SW 1271 (cell line): ENCODE measurements around the gene PALLD.

Experiments
- DNase-seq, 2 experiments: peaks; one replicate each; lab custom pipeline; 2025; lab: John Stamatoyannopoulos, UW

Gene PALLD

GRCh38 chr4:168852933-168853713, 356.3 kb downstream of the PALLD start:
- no peak for DNase-seq

GRCh38 chr4:168853770-168854169, 356.9 kb downstream of the PALLD start:
- DNase-seq, result no peak

GRCh38 chr4:168854350-168854921, 357.6 kb downstream of the PALLD start:
- DNase-seq, result no peak

- no peak for DNase-seq
Measured at GRCh38 chr4:168856312-168856711, 359.5 kb downstream of the PALLD start.

GRCh38 chr4:168857009-168857408, 360.2 kb downstream of the PALLD start:
- DNase-seq, result no peak

GRCh38 chr4:168857546-168858314, 360.9 kb downstream of the PALLD start:
- no peak for DNase-seq

GRCh38 chr4:168859100-168859499, 362.2 kb downstream of the PALLD start:
- DNase-seq, result no peak

GRCh38 chr4:168859888-168860694, 363.2 kb downstream of the PALLD start:
- DNase-seq, result no peak

GRCh38 chr4:168860827-168861226, 364.0 kb downstream of the PALLD start:
- DNase-seq, result no peak

- no peak for DNase-seq
Measured at GRCh38 chr4:168863719-168864647, 367.1 kb downstream of the PALLD start.

GRCh38 chr4:168864821-168865541, 368.1 kb downstream of the PALLD start:
- DNase-seq, result no peak

- no peak for DNase-seq
Measured at GRCh38 chr4:168865854-168866253, 369.0 kb downstream of the PALLD start.

- no peak for DNase-seq
Measured at GRCh38 chr4:168866635-168867034, 369.8 kb downstream of the PALLD start.

GRCh38 chr4:168867128-168867527, 370.3 kb downstream of the PALLD start:
- DNase-seq, result no peak

GRCh38 chr4:168868044-168868781, 371.4 kb downstream of the PALLD start:
- DNase-seq, result no peak

- no peak for DNase-seq
Measured at GRCh38 chr4:168868802-168869201, 371.9 kb downstream of the PALLD start.

- DNase-seq, result no peak
Measured at GRCh38 chr4:168870004-168870403, 373.2 kb downstream of the PALLD start.

GRCh38 chr4:168871632-168872031, 374.8 kb downstream of the PALLD start:
- no peak for DNase-seq

- no peak for DNase-seq
Measured at GRCh38 chr4:168874083-168874482, 377.2 kb downstream of the PALLD start.

GRCh38 chr4:168876106-168876505, 379.3 kb downstream of the PALLD start:
- no peak for DNase-seq
